Mesendoderm (in vitro differentiated cells): ENCODE results near the gene SH2D2A.

ENCODE experiments used
- DNase-seq: peaks from one replicate; pipeline ENCODE4 v3.0.0; 2013
- H2AK5ac ChIP-seq: 2 replicates; pipeline ENCODE4 v1.6.1; 2013; ENCODE audit warnings: low read length, inconsistent platforms
- H2BK120ac ChIP-seq: 2 replicates; pipeline ENCODE4 v1.6.1; 2013; ENCODE audit warnings: low read depth, mild to moderate bottlenecking, low read length, moderate library complexity, mixed read lengths
- H2BK15ac ChIP-seq: replicated peaks from 2 replicates; pipeline ENCODE4 v1.6.1; 2013; ENCODE audit warnings: low read depth, mild to moderate bottlenecking, moderate library complexity
- H2BK5ac ChIP-seq: 2 replicates; pipeline ENCODE4 v1.6.1; 2013; ENCODE audit warnings: low read length, inconsistent platforms
- H3K18ac ChIP-seq: 2 replicates; pipeline ENCODE4 v1.6.1; 2013; ENCODE audit warnings: mild to moderate bottlenecking, low read length, mixed read lengths
- H3K23ac ChIP-seq: one replicate; pipeline ENCODE4 v1.6.1; 2013; ENCODE audit warnings: low read length
- H3K27ac ChIP-seq: 2 replicates; pipeline ENCODE4 v1.5.1; 2013; ENCODE audit warnings: low read depth, mild to moderate bottlenecking, inconsistent platforms, low read length, moderate library complexity
- H3K27me3 ChIP-seq: 2 replicates; pipeline ENCODE4 v1.6.1; 2013; ENCODE audit warnings: low read length, control low read depth, mild to moderate bottlenecking, inconsistent platforms; ENCODE audit not compliant: insufficient read depth, poor library complexity
- H3K36me3 ChIP-seq: 2 replicates; pipeline ENCODE4 v1.6.1; 2013; ENCODE audit warnings: low read length, inconsistent platforms; ENCODE audit not compliant: control insufficient read depth, insufficient read depth
- H3K4ac ChIP-seq: one replicate; pipeline ENCODE4 v1.6.1; 2013; ENCODE audit warnings: low read depth, mild to moderate bottlenecking, low read length, moderate library complexity
- H3K4me1 ChIP-seq: 2 replicates; pipeline ENCODE4 v1.6.1; 2013; ENCODE audit warnings: low read depth, low read length, inconsistent platforms; ENCODE audit not compliant: control insufficient read depth
- H3K4me2 ChIP-seq: 2 replicates; pipeline ENCODE4 v1.6.1; 2013; ENCODE audit warnings: low read length
- H3K4me3 ChIP-seq: 2 replicates; pipeline ENCODE4 v1.5.1; 2013; ENCODE audit warnings: mild to moderate bottlenecking, low read length
- H3K56ac ChIP-seq: one replicate; pipeline ENCODE4 v1.6.1; 2013; ENCODE audit warnings: low read length
- H3K79me1 ChIP-seq: 2 replicates; pipeline ENCODE4 v1.6.1; 2013; ENCODE audit warnings: low read length, inconsistent platforms
- H3K79me2 ChIP-seq: 2 replicates; pipeline ENCODE4 v1.6.1; 2013; ENCODE audit warnings: mild to moderate bottlenecking, low read length; ENCODE audit not compliant: control insufficient read depth, insufficient read depth
- H3K9ac ChIP-seq: 2 replicates; pipeline ENCODE4 v1.6.1; 2013; ENCODE audit warnings: low read length, inconsistent platforms
- H4K5ac ChIP-seq: one replicate; pipeline ENCODE4 v1.6.1; 2013; ENCODE audit warnings: low read length
- H4K8ac ChIP-seq: one replicate; pipeline ENCODE4 v1.6.1; 2013; ENCODE audit warnings: low read depth, mild to moderate bottlenecking, control low read depth, low read length, moderate library complexity
- WGBS: extraction: QIAGEN DNeasy Blood & Tissue Kit; methylation state at CpG from one replicate; pipeline ENCODE4 v1.1.7; 2013; ENCODE audit warnings: low lambda C conversion rate, missing lambda C conversion rate; ENCODE audit not compliant: insufficient coverage; ENCODE audit errors: extremely low coverage; 5-methylcytosine and 5-hydroxymethylcytosine counted together

The SH2D2A gene

GRCh38 chr1:156828400-156829124, 11.9 kb upstream of the SH2D2A start:
- H4K8ac ChIP-seq = no peak overlapping the region
- H3K4me3 ChIP-seq = no peak overlapping the region
- no peaks in the 10 kb centered on the region for H3K79me1 ChIP-seq
- H3K23ac ChIP-seq = no peak overlapping the region
- no peak overlapping the region for H2BK5ac ChIP-seq
- WGBS = no CpG with 5 or more reads among the region's 18 CpGs
- no peak overlapping the region for H3K27ac ChIP-seq
- no peak overlapping the region for H4K5ac ChIP-seq
- H2BK15ac ChIP-seq = no peak overlapping the region
- H3K4me1 ChIP-seq = no peaks in the 10 kb centered on the region
- no peak overlapping the region for H3K4me2 ChIP-seq
- no peaks in the 10 kb centered on the region for H3K79me2 ChIP-seq
- DNase-seq = no peak
- H3K27me3 ChIP-seq = no peaks in the 10 kb centered on the region
- no peak overlapping the region for H3K56ac ChIP-seq
- H2BK120ac ChIP-seq = no peak overlapping the region
- no peaks in the 10 kb centered on the region for H3K36me3 ChIP-seq
- no peak overlapping the region for H3K4ac ChIP-seq
- H3K18ac ChIP-seq = no peak overlapping the region
- H2AK5ac ChIP-seq = no peak overlapping the region
- H3K9ac ChIP-seq = no peak overlapping the region

- no peak overlapping the region for H2BK5ac ChIP-seq
- no peaks in the 10 kb centered on the region for H3K27me3 ChIP-seq
- H4K8ac ChIP-seq = no peak overlapping the region
- H3K36me3 ChIP-seq = no peaks in the 10 kb centered on the region
- no peak overlapping the region for H3K9ac ChIP-seq
- H3K23ac ChIP-seq = no peak overlapping the region
- H4K5ac ChIP-seq = no peak overlapping the region
- no peak overlapping the region for H3K4ac ChIP-seq
- WGBS = no CpG with 5 or more reads among the region's 1 CpG
- no peak overlapping the region for H3K27ac ChIP-seq
- no peak overlapping the region for H3K56ac ChIP-seq
- H3K79me1 ChIP-seq = no peaks in the 10 kb centered on the region
- no peak overlapping the region for H2BK120ac ChIP-seq
- no peaks in the 10 kb centered on the region for H3K4me1 ChIP-seq
- no peak for DNase-seq
- no peaks in the 10 kb centered on the region for H3K79me2 ChIP-seq
- no peak overlapping the region for H3K4me2 ChIP-seq
- no peak overlapping the region for H3K4me3 ChIP-seq
- no peak overlapping the region for H3K18ac ChIP-seq
- no peak overlapping the region for H2BK15ac ChIP-seq
- no peak overlapping the region for H2AK5ac ChIP-seq
Observed at GRCh38 chr1:156826630-156827029, 10.0 kb upstream of the SH2D2A start.

GRCh38 chr1:156823210-156823790, 6.7 kb upstream of the SH2D2A start:
- Histone ChIP-seq H3K27me3 (no peaks in the 10 kb centered on the region), H3K36me3 (no peaks in the 10 kb centered on the region), H3K79me2 (no peaks in the 10 kb centered on the region), H3K18ac (no peak overlapping the region), H2BK5ac (no peak overlapping the region), H4K8ac (no peak overlapping the region), H3K56ac (no peak overlapping the region), H3K4ac (no peak overlapping the region), H3K27ac (no peak overlapping the region), H2BK15ac (no peak overlapping the region), H3K4me1 (no peaks in the 10 kb centered on the region), H2BK120ac (no peak overlapping the region), H4K5ac (no peak overlapping the region), H3K79me1 (no peaks in the 10 kb centered on the region), H3K4me2 (no peak overlapping the region), H3K23ac (no peak overlapping the region), H3K4me3 (no peak overlapping the region), H3K9ac (no peak overlapping the region), H2AK5ac (no peak overlapping the region)
- DNase-seq = no peak
- WGBS = no CpG with 5 or more reads among the region's 5 CpGs

GRCh38 chr1:156822680-156823079, 6.0 kb upstream of the SH2D2A start:
- Histone ChIP-seq H3K79me1 (no peaks in the 10 kb centered on the region), H4K5ac (no peak overlapping the region), H3K79me2 (no peaks in the 10 kb centered on the region), H3K4me2 (no peak overlapping the region), H3K36me3 (no peaks in the 10 kb centered on the region), H2BK15ac (no peak overlapping the region), H2BK120ac (no peak overlapping the region), H2BK5ac (no peak overlapping the region), H3K23ac (no peak overlapping the region), H3K4me1 (no peaks in the 10 kb centered on the region), H2AK5ac (no peak overlapping the region), H4K8ac (no peak overlapping the region), H3K56ac (no peak overlapping the region), H3K4ac (no peak overlapping the region), H3K9ac (no peak overlapping the region), H3K4me3 (no peak overlapping the region), H3K27me3 (no peaks in the 10 kb centered on the region), H3K27ac (no peak overlapping the region), H3K18ac (no peak overlapping the region)
- DNase-seq = no peak
- WGBS = no CpG with 5 or more reads among the region's 1 CpG

- H3K27me3 ChIP-seq = no peaks in the 10 kb centered on the region
- WGBS = no CpG with 5 or more reads among the region's 4 CpGs
- H3K4me2 ChIP-seq = no peak overlapping the region
- H3K27ac ChIP-seq = no peak overlapping the region
- H3K18ac ChIP-seq = no peak overlapping the region
- H3K9ac ChIP-seq = no peak overlapping the region
- no peak overlapping the region for H3K23ac ChIP-seq
- H3K4me3 ChIP-seq = no peak overlapping the region
- no peak overlapping the region for H2BK15ac ChIP-seq
- DNase-seq = no peak
- no peaks in the 10 kb centered on the region for H3K79me2 ChIP-seq
- no peak overlapping the region for H2BK5ac ChIP-seq
- no peak overlapping the region for H3K56ac ChIP-seq
- H4K8ac ChIP-seq = no peak overlapping the region
- H3K4ac ChIP-seq = no peak overlapping the region
- H4K5ac ChIP-seq = no peak overlapping the region
- H2BK120ac ChIP-seq = no peak overlapping the region
- H3K79me1 ChIP-seq = no peaks in the 10 kb centered on the region
- peaks cover 2% of the 10 kb centered on the region for H3K4me1 ChIP-seq
- H2AK5ac ChIP-seq = no peak overlapping the region
- H3K36me3 ChIP-seq = no peaks in the 10 kb centered on the region
Observed at GRCh38 chr1:156821801-156822200, 5.2 kb upstream of the SH2D2A start.
